ENCODE measurements around the gene PARD3. TPM values are rescaled to one million over a fixed set of nuclear protein-coding genes. Genes with fewer than 3 reads are reported as not detected.

The PARD3 gene
- total RNA-seq, 1 donor = 42.1 TPM

- TF ChIP-seq CTCF (IDR thresholded peaks at IDR 0.05; ENCODE audit: insufficient read depth, low read length) = no peak
- no peak for DNase-seq (ENCODE audit: low read depth)
- no peak overlapping the region for H3K4me3 ChIP-seq (ENCODE audit: low read depth, low read length)
These were observed 394.8 kb downstream of the PARD3 start for GRCh38 chr10:34420273-34420672.

- TF ChIP-seq CTCF (IDR thresholded peaks at IDR 0.05; ENCODE audit: insufficient read depth, low read length) = no peak
- no peak overlapping the region for H3K4me3 ChIP-seq (ENCODE audit: low read depth, low read length)
- DNase-seq (ENCODE audit: low read depth) = no peak
These were observed 400.1 kb downstream of the PARD3 start for GRCh38 chr10:34415039-34415438.

GRCh38 chr10:34413756-34414587, 401.1 kb downstream of the PARD3 start:
- H3K4me3 ChIP-seq (ENCODE audit: low read depth, low read length) = no peak overlapping the region
- TF ChIP-seq CTCF (IDR thresholded peaks at IDR 0.05; ENCODE audit: insufficient read depth, low read length) = no peak
- no peak for DNase-seq (ENCODE audit: low read depth)

- DNase-seq (ENCODE audit: low read depth) = no peak
- no peak overlapping the region for H3K4me3 ChIP-seq (ENCODE audit: low read depth, low read length)
- TF ChIP-seq CTCF (IDR thresholded peaks at IDR 0.05; ENCODE audit: insufficient read depth, low read length) = no peak
These were observed 401.9 kb downstream of the PARD3 start for GRCh38 chr10:34413214-34413613.

GRCh38 chr10:34408956-34409355, 406.1 kb downstream of the PARD3 start:
- TF ChIP-seq CTCF (IDR thresholded peaks at IDR 0.05; ENCODE audit: insufficient read depth, low read length) = no peak

GRCh38 chr10:34408381-34408780, 406.7 kb downstream of the PARD3 start:
- no peak for DNase-seq (ENCODE audit: low read depth)
- TF ChIP-seq CTCF (IDR thresholded peaks at IDR 0.05; ENCODE audit: insufficient read depth, low read length) = no peak
- H3K4me3 ChIP-seq (ENCODE audit: low read depth, low read length) = no peak overlapping the region

More at GRCh38 chr10:34408956-34409355, 406.1 kb downstream of the PARD3 start:
- no peak overlapping the region for H3K4me3 ChIP-seq (ENCODE audit: low read depth, low read length)
- DNase-seq (ENCODE audit: low read depth) = no peak
